Lung (tissue), 12 donors: ENCODE measurements around the gene GRIN2D. TPM values are rescaled to one million over a fixed set of nuclear protein-coding genes. Genes with fewer than 3 reads are reported as not detected.

Source experiments
- ATAC-seq: fragments of 200-7000 bp; cut with Tn5 transposase; one replicate; pipeline ENCODE4 v1.9.1; 2020; ENCODE audit warnings: moderate number of reproducible peaks; ENCODE audit not compliant: insufficient read depth, low FRiP score
- DNase-seq, 3 donors: peaks; one replicate each; pipeline ENCODE4 v3.0.0-alpha.2; 2013 to 2017
- H3K27ac ChIP-seq, 2 donors: one replicate each; pipeline ENCODE4 v1.5.1; 2013; ENCODE audit warnings: mild to moderate bottlenecking in 2 of 2, moderate library complexity in 2 of 2, control low read depth in 1 of 2, inconsistent platforms in 1 of 2, low read depth in 1 of 2, low read length in 1 of 2
- H3K27me3 ChIP-seq, 3 donors: one replicate each; pipeline ENCODE4 v1.5.1; 2013; ENCODE audit warnings: low read length in 2 of 3; ENCODE audit not compliant: control insufficient read depth in 3 of 3, insufficient read depth in 3 of 3
- H3K36me3 ChIP-seq, 4 donors: one replicate each; pipeline ENCODE4 v1.5.1; 2013; ENCODE audit warnings: low read length in 4 of 4, mild to moderate bottlenecking in 1 of 4, moderate library complexity in 1 of 4; ENCODE audit not compliant: control insufficient read depth in 4 of 4, insufficient read depth in 4 of 4
- H3K4me1 ChIP-seq, 5 donors: one replicate each; pipeline ENCODE4 v1.5.1; 2013; ENCODE audit warnings: low read length in 5 of 5, mild to moderate bottlenecking in 2 of 5, moderate library complexity in 1 of 5; ENCODE audit not compliant: control insufficient read depth in 5 of 5, insufficient read depth in 5 of 5
- H3K4me3 ChIP-seq: one replicate; pipeline ENCODE4 v1.5.1; 2013; ENCODE audit warnings: mild to moderate bottlenecking, control low read depth, moderate library complexity
- H3K9ac ChIP-seq, 2 donors: one replicate each; pipeline ENCODE4 v1.5.1; 2013; ENCODE audit warnings: low read length in 2 of 2, control low read depth in 1 of 2; ENCODE audit not compliant: insufficient read depth in 1 of 2
- H3K9me3 ChIP-seq, 4 donors: one replicate each; pipeline ENCODE4 v1.5.1; 2013; ENCODE audit warnings: low read length in 3 of 4, mild to moderate bottlenecking in 1 of 4, moderate library complexity in 1 of 4; ENCODE audit not compliant: control insufficient read depth in 4 of 4, insufficient read depth in 3 of 4
- WGBS, 2 donors: extraction: QIAGEN DNeasy Blood & Tissue Kit; methylation state at CpG; one replicate each; pipeline ENCODE4 v1.1.7; 2013; 5-methylcytosine and 5-hydroxymethylcytosine counted together
- polyA plus RNA-seq, 2 donors: library from polyadenylated mRNA; stranded (reverse); fragments of 200-250 nt; gene quantifications; one replicate each; pipeline ENCODE4 v1.2.1, GENCODE V29; 2013
- total RNA-seq, 2 donors: library from RNA; depleted of rRNA in 1 of 2; stranded (reverse); fragments of >200 nt in 1 of 2; gene quantifications; one replicate each; pipeline ENCODE4 v1.2.1, GENCODE V29; 2014 to 2021
- TF ChIP-seq, protein P1 (sequence below): IDR thresholded peaks from 2 replicates; pipeline ENCODE4 v1.5.1; 2012; ENCODE audit warnings: mild to moderate bottlenecking; ENCODE audit errors: control extremely low read depth, extremely low read depth
- donor health status: control.
- donor health status: control.
- donor health status: Bipolar disorder and iron deficiency.
- donor health status: healthy.
- donor health status: DM: yes; HTN: yes; CAD: no.

The GRIN2D gene
- total and polyA plus RNA-seq, 4 donors, result 0.26 to 1.0 (median 0.43) TPM

DNA sequence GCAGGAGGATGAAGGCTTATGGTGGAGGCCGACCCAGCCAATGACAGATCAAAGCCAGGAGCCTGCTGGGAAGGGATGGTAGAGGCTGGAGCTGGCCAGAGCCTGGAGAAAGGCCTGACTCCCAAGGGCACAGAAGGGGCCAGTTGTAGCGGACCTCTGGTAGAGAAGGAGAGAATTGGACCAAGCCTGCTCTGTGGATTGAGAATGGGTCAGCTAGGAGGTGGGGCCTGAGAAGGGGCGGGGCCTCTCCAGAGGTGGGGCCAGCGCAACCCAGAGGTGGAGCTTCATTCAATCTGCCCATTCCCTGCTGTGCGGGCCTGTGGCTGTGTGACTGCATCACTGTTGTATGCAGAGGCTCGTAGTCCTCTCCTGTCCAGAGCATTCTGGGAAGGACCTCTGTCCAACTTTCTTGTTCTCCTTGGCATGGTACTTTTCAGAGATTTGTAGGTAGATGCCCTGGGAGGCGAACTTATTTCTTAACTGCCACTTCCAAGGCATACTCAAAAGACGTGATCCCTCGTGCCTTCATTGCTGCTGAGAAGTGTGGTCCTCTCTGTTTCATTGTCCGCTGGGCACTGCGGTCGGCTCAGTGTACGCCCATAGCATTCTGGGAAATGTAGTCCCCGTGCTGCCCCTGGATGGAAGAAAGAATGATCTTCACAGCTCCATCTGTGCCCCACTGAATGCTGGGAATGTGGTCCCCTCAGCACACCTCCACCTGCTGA lies 6.7 kb downstream of the GRIN2D start:
- 48 to 57% methylated on average over 14 of the region's 14 CpGs for WGBS, 2 donors
- ATAC-seq (no peak), DNase-seq (peak in 2 of 3 donors; percentile 35 to 44)
- TF ChIP-seq, protein P1, sequence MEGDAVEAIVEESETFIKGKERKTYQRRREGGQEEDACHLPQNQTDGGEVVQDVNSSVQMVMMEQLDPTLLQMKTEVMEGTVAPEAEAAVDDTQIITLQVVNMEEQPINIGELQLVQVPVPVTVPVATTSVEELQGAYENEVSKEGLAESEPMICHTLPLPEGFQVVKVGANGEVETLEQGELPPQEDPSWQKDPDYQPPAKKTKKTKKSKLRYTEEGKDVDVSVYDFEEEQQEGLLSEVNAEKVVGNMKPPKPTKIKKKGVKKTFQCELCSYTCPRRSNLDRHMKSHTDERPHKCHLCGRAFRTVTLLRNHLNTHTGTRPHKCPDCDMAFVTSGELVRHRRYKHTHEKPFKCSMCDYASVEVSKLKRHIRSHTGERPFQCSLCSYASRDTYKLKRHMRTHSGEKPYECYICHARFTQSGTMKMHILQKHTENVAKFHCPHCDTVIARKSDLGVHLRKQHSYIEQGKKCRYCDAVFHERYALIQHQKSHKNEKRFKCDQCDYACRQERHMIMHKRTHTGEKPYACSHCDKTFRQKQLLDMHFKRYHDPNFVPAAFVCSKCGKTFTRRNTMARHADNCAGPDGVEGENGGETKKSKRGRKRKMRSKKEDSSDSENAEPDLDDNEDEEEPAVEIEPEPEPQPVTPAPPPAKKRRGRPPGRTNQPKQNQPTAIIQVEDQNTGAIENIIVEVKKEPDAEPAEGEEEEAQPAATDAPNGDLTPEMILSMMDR, result no peak
- peaks cover 0 to 28% (median 26%) of the 10 kb centered on the region in 3 donors for H3K27me3 ChIP-seq
- H3K36me3 ChIP-seq, result no peaks in the 10 kb centered on the region
- H3K4me1 ChIP-seq, result peaks cover 0 to 15% (median 0%) of the 10 kb centered on the region in 5 donors
- no peak overlapping the region for H3K9ac ChIP-seq
- H3K9me3 ChIP-seq, result peaks cover 0 to 1% (median 0%) of the 10 kb centered on the region in 4 donors
- H3K27ac ChIP-seq, result no peak overlapping the region
- H3K4me3 ChIP-seq, result no peak overlapping the region

DNA sequence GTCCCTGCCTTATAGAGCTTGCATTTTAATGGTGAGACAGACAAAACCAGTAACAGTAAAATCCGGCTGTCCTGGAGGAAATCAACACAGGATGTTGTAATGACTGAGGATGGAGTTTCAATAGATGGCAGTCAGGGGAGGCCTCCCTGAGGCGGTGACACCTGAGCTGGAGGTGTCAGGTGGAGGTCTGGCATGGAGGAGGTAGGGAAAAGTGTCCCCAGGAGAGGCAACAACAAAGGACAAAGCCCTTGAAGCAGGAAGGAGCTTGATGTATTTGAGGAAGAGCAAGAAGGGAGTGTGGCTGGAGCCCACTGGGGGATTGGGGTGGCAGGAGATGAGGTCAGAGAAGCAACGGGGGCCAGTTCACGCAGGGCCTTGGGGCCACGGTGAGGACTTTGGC lies 7.8 kb downstream of the GRIN2D start:
- Histone ChIP-seq H3K27me3 (peaks cover 4 to 19% (median 17%) of the 10 kb centered on the region in 3 donors), H3K4me3 (no peak overlapping the region), H3K9me3 (peaks cover 0 to 7% (median 0%) of the 10 kb centered on the region in 4 donors), H3K36me3 (no peaks in the 10 kb centered on the region), H3K4me1 (peaks cover 0 to 15% (median 0%) of the 10 kb centered on the region in 5 donors), H3K9ac (no peak overlapping the region), H3K27ac (no peak overlapping the region)
- TF ChIP-seq, protein P1, result no peak
- ATAC-seq, result no peak
- DNase-seq, result no peak
- whole genome bisulfite sequencing, 2 donors, result 67 to 73% methylated on average over 5 of the region's 5 CpGs

DNA sequence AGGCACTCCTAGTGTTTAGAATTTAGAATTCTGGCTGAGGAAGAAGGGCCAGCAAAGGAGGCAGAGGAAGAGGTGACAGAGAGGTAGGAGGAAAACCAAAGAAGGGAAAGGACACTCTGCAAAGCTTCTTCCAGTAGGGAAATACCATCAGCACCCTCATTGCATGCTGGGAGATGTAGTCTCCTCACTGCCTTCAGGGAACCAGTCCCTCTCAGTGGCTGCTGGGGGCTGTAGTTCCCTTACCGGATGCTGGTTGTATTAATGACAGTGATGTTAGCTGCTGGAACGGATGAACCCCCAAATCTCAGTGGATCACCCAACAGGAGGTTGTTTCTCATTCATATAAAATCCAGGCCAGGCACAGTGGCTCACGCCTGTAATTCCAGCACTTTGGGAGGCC lies 10.1 kb downstream of the GRIN2D start:
- peak; percentile 53 to 73 (median 59) for DNase-seq
- H3K36me3 ChIP-seq, result no peaks in the 10 kb centered on the region
- 32 to 46% methylated on average over 3 of the region's 3 CpGs for WGBS, 2 donors
- H3K4me1 ChIP-seq, result no peaks in the 10 kb centered on the region
- no peak overlapping the region for H3K9ac ChIP-seq
- H3K9me3 ChIP-seq, result peaks cover 0 to 7% (median 0%) of the 10 kb centered on the region in 4 donors
- H3K27me3 ChIP-seq, result peaks cover 0 to 4% (median 0%) of the 10 kb centered on the region in 3 donors
- H3K4me3 ChIP-seq, result no peak overlapping the region
- TF ChIP-seq, protein P1, result no peak
- ATAC-seq, result no peak
- H3K27ac ChIP-seq, result no peak overlapping the region
